C4-2B (cell line): ENCODE data around the gene AHNAK.

Experiments used
- ZFX ChIP-seq: fragments of 450-650 bp; IDR thresholded peaks from 2 replicates; pipeline ENCODE4 v1.6.1; 2017
- TF ChIP-seq, protein P1 (sequence below): fragments of 450-650 bp; conservative IDR thresholded peaks from 2 replicates; pipeline ENCODE4 v1.5.1; 2017; ENCODE audit warnings: mild to moderate bottlenecking

DNA sequence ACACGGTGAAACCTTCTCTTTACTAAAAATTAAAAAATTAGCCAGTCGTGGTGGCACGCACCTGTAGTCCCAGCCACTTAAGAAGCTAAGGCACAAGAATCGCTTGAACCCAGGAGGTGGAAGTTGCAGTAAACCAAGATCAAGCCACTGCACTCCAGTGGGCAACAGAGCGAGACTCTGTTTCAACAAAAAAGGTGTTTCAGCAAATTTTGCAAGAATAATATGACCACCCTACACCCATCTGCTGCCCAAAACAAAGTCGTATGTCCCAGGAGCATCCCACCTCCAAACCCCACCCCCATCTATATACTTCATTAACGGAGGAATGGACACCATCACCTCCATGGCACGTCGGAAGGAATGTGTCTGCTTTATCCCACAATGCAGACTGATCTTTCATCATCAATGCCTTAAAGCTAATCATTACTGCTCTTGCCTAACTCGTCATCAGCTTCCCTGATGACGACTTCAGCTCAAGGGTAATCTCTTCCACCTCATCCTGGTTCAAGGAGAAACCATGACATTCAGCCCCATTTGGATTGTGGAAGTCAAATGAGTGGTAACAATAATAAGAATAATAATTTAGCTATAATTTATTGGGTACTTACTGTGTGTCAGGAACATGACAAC, 93.7 kb downstream of the AHNAK start:
- TF ChIP-seq, protein P1, sequence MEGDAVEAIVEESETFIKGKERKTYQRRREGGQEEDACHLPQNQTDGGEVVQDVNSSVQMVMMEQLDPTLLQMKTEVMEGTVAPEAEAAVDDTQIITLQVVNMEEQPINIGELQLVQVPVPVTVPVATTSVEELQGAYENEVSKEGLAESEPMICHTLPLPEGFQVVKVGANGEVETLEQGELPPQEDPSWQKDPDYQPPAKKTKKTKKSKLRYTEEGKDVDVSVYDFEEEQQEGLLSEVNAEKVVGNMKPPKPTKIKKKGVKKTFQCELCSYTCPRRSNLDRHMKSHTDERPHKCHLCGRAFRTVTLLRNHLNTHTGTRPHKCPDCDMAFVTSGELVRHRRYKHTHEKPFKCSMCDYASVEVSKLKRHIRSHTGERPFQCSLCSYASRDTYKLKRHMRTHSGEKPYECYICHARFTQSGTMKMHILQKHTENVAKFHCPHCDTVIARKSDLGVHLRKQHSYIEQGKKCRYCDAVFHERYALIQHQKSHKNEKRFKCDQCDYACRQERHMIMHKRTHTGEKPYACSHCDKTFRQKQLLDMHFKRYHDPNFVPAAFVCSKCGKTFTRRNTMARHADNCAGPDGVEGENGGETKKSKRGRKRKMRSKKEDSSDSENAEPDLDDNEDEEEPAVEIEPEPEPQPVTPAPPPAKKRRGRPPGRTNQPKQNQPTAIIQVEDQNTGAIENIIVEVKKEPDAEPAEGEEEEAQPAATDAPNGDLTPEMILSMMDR = no peak
- no peak for TF ChIP-seq ZFX
